NT2/D1 (cell line): ENCODE results near the gene CAMK1G.

Source experiments
- SUZ12 ChIP-seq: IDR thresholded peaks from 2 replicates; pipeline ENCODE4 v1.6.1; 2011; ENCODE audit not compliant: insufficient read length, insufficient read depth; ENCODE audit errors: extremely low read depth
- YY1 ChIP-seq: IDR thresholded peaks from 2 replicates; pipeline ENCODE4 v1.6.1; 2011; ENCODE audit not compliant: insufficient read length, insufficient read depth
- ZNF274 ChIP-seq: IDR thresholded peaks from 2 replicates; pipeline ENCODE4 v1.6.1; 2011; ENCODE audit warnings: mild to moderate bottlenecking, low read depth, low read length

DNA sequence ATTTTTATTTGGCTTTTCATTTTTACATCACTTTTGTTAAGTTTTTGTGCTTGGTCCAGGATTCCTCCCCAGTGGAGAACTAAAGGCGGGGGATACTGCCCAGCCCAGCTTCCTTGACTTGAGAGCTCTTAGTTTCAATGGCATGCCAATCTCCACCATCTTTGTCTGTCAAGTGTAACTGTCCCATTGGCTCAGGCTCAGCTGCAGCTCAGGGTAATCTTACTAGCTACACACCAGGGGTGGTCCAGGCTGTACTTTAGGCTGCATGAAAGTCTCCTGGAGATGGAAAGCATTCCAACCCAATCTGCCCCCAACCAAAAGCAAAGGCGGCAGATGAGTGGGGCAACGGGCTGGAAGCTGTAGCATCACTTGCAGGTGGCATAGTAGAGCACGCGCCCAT is 31.4 kb downstream of the CAMK1G start:
- TF ChIP-seq YY1 (no peak), ZNF274 (no peak), SUZ12 (no peak)
